ENCODE measurements around the gene CDS2.

Gene CDS2

DNA sequence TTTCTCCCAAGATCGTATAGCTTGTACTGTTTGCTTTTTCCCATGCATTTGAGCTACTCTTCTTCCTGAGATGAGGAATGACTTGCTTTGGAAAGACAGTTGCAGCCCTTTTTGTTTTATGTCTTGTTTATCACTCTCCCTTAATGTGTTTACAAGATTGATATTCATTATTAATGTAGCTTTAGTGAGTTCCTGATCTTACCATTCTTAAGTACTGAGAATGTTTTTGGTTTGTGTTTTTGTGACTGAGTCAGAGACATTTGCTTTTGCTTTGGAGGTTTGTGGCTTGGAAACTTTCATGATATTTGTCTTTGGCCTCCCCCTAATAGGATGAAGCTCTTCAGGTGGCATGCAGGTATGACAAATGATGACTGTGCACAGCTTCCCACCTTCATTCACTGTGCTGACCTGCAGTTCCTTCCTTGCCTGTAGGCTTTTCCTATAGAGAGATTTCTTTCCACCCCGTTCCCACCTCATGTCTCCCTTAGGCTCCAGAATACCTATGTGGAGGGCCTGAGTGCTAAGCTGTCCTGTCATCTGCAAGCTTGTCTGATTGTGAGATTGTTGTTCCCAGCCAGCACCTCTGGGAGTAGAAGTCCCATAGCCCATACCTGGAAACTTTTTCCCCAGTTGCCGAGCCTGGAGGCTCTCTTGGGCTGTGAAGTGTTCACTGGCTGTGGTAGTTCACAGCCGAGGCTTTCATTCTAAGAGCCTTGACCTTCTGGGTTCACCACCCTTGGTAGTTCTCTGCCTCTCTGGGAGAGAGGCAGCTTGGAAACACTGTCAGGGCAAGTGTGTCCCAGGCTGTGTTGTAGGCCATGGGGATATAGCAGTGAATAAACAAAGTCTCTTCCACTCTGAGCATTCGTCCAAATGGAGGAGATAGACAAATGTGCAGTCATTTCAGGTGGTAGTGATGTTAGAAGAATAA, 27.1 kb downstream of the CDS2 start:
- no peak for DNase-seq

DNA sequence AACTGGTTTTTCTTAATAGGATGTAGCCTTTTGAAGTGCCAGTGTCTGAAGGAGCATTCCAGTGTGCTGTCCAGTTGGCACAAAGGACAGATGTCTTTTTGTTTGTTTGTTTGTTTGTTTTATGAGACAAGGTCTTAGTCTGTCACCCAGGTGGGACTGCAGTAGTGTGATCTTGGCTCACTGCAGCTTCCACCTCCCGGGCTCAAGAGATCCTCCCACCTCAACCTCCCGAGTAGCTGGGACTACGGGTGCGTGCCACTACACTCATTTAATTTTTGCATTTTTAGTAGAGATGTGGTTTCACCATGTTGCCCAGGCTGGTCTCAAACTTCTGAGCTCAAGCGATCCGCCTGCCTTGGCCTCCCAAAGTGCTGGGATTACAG, 27.7 kb downstream of the CDS2 start:
- DNase-seq = no peak

DNA sequence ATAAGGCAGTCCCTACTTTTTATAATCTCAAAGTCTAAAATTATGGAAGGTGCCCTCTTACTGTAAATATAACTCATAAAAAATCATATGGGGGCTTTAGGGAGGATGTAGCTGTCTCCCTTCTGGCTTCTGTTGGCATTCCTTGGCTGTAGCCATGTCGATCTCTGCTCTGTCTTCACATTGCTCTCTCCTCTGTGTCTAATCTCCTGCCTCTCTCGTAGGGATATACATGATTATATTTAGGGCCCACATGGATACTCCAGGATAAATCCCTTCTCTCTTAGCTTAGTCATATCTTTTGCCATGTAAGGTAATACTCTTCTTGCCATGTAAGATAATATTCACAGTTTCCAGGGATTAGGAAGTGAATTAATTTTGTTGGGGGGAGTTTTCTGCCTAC, 28.6 kb downstream of the CDS2 start:
- no peak for DNase-seq

DNA sequence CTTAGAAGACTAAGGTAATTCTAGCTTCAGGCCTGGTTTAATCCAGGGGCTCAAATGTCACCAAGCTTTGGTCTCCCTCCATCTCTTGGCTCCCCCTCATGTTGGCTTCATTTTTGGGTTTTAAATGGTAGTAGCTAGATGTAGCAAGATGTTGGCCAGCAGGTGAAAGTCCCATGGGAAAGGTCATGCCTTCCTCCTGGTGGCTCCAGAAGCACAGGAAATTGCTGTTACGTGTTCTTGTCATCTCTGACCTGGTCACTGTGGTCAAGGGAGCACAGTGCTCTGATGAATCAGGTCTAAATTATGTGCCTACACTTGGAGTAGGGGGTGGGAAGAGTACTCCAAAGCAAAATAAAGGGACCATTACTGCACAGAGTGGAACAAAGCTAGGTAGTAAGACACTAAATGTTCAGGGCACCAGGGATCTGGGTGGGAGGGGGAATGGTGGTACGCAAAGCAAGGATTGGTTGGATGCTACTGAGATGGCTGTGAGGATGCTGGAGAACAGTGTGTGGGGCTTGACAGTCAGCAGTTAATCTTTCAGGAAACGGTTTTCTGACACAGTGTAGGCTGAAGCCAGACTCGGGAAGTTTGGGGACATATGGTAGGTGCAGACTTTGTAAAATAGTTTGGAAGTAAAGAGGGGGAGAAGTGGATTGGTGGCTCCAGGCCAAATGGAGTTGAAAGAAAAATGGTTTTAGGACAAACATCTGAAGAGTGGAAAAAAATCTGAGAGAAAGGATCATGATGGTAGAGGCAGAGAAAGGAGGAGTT, 30.1 kb downstream of the CDS2 start:
- DNase-seq = no peak

DNA sequence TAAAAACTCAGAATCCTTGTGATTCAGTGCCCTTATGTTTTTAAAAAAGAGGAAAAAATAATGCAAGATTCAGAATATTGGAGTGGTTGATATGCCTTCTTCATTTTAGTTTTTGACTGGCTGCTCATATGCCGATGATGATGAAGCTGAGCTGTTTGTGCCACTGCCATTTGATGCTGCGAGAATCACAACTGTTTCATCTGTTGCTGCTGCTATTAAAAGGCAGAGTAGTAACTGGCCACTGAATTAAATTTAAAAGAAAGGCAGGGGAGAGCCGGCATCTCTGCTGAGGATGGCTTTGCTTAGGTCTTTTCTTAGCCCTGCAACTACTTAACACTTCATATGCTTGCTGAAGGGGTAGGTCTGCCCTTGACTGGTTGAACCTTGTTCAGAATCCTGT, 33.1 kb downstream of the CDS2 start:
- no peak for DNase-seq

DNA sequence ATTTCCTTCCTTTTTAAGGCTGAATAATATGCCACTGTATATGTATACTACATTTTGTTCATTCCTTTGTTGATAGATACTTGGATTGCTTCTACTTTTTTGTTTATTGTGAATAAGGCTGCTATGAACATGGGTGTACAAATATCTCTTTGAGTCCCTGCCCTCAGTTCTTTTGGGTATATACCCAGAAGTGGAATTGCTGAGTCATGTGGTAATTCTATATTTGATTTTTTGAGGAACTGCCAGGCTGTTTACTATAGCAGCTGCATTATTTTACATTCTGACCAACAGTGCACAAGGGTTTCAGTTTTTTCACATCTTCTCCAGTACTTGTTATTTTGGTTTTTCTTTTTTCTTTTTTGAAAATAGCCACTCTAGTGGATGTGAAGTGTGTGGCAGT, 34.1 kb downstream of the CDS2 start:
- no peak for DNase-seq

DNA sequence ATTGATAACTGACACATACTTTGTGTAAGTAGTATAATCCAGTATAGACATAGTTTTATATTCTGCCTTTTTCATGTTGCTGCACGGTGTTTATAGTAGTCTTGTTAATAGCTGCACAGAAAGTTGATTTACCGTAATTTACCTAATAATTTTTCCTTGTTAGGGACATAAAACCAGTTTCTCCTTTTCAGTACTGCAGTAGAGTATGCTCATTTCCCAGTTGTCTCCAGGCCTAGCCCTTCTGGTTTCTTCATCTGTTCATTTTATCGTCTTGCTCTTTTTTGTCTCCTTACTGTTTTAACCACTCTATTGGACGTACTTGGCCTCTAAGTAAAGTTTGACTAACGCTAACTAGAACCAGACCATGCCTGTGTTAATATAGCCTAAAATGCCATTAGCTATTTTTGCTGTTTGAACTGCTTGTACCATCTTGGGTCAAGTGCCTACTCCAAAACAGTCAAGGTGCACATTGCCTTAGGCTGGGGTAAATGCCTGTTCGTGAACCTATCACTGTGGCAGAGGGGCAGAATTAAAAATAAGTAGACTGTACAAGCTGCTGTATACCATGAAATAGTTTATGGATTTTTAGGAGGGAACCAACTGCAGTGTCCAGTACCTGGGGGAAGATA, 34.8 kb downstream of the CDS2 start:
- DNase-seq = no peak

DNA sequence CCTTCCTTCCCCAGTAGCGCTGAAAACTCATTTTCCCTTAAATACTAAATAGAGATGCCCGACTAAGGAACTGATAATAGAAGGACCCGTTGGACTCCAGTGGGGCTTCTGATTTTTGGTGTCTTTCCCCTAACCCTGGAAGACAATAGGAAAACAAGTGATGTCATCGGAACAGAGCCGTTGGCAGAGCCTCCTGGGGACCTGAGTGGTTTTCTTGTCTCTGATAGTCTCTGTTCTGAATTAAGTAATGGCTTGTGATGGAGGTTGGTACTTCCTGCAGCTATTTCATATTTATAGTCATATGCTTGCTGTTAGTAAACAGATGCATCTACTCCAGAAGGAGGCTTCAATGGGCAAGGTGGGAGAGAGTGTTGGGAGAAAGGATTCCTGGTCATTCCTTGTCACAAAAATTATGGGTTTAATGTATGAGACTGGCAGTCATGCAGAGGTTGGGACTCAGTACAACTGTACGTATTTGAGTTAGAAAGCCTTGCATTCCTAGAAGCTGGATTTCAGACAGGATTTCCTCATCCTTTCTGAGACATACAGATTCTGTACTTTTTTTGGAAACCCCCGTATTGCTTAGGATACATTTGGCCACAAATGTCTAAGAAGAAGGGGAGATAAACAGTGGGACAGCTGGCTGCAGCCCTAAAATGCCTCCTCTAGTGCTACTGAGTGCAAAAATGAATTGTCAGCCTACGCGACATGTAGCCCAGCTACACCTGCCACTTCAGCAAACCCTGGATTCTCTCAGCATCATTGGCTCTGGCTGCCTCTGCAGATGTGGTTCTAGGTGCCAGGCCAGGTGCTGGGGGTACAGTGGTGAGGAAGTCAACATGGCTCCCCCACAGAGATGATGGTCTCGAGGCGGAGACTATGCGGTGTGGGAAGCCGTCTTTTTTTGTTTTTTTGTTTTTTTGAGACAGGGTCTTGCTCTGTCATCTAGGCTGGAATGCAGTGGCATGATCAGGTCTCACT, 38.1 kb downstream of the CDS2 start:
- DNase-seq = no peak

DNA sequence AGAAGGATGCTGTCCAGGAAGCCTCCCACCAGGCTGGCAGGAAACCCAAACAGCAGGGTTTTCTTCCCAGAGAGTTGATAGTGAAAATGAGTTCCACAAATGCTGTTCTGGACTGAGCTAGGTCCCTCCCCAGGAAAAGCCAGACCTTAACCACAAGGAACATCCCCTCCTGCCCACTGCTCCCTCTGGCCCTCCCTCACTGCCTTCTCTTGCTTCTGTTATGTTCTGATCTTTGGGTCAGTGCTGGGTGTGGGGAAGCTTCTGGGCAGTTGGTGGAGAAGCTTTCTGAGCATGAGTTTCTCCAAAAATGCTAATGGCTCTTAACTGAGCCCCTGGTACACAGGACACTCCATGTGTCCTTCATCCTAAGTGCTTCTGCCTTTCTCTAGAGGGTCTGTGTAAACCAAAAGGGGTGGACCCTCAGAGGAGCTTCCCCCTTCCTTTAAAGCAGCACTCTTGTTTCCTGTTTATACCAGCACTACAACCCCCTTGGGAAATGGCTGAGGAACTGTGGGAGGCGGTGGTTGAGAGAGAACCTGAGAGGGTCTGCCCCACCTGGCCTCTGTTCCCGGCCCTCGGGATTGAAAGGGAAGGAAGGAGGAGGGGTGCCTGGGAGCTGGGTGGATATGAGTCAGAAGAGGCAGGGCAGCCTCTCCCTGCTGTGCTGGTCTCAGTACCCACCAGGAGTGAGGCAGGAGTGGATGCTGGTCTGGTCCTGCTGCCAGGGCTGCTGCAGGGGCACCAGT, 42.0 kb downstream of the CDS2 start:
- no peak for DNase-seq

DNA sequence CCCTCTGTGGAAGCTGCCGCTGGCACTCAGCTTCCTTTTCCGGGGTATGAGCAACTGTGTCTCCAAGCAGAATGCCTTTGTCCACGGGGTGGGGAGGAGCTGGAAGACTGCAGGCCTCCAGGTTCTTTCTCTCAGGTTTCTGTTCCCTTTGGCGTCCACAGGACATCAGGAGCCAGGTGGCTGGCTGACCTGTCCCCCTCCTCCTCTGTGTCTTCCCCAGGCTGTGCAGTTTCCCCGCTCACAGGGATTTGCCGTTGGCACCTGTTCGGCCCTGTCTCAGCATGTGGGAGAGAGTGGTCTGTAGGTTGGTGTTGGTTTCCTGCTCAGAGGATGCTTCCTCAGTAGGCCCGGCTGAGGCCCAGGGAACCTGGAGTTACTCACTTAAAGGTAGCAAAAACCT, 43.5 kb downstream of the CDS2 start:
- DNase-seq = no peak

DNA sequence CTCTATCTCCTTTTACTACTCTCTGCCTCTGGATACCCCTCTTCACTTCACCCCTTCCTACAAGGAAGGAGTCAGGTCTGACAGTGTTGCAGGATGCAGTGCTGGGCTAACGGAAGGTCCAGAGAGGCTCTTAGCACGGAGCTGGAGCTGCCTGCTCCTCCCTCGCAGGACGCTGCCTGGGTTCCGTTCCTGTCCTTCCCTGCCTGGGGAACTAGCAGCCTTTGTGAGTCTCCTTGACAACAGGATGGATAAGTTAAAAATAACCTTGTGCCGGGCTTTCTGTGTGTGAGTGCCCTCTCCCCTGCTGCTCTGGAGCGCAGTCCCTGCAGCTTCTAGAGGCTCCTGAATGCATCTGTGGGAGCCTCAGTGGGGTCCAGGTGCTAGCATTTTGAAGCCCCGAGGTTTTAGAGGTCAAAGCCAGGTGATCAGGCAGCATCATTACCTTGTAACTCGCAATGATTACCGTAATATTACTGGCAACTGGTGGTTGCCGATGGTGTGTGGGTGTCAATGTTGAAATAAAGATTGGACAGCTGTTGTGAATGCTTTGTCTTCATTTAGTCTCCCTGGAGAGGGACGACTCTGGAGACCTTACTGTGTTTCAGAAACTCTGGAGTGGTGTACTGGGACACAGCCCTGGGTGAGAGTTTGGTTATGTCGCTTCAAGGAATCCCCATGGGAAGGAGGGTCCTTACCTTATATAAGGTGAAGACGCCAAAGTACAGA, 44.4 kb downstream of the CDS2 start:
- no peak for DNase-seq

DNA sequence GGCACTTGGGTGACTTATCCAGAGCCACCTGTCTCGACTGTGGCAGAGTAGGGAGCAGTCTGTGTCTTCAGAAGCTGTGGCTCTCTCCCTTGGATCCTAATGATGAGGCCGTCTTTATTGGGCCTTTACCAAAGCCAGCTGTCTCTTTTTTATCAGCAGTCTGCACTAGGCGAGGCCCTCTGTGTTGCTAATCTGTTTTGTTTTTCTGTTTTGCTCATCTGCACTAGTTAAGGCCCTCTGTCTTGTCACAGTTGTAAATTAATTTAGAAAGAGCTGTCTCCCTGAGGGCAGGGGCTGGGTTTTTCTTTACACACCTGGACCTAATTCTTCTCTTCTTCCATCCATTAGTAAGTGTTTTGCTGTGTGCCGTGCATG, 45.0 kb downstream of the CDS2 start:
- no peak for DNase-seq

DNA sequence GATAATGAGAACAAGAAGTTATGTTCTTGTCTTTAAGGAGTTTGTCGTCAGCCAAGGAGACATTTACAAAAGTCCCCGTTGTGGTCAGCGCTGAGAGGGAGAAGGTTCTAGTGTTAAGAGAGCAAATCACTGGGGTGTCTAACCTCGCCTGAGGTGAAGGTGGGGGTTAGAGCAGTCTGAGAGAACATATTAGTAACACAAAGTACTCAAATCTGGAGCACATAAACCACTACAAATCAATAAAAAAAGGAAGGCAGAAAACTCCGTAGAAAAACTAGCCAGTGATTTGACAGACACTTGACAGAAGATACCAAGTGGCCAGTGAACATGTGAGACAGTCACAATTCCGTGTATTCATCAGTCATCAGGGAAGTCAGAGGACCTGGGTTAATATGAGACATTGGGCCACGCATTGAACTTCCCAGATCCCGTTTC, 45.4 kb downstream of the CDS2 start:
- DNase-seq = no peak

DNA sequence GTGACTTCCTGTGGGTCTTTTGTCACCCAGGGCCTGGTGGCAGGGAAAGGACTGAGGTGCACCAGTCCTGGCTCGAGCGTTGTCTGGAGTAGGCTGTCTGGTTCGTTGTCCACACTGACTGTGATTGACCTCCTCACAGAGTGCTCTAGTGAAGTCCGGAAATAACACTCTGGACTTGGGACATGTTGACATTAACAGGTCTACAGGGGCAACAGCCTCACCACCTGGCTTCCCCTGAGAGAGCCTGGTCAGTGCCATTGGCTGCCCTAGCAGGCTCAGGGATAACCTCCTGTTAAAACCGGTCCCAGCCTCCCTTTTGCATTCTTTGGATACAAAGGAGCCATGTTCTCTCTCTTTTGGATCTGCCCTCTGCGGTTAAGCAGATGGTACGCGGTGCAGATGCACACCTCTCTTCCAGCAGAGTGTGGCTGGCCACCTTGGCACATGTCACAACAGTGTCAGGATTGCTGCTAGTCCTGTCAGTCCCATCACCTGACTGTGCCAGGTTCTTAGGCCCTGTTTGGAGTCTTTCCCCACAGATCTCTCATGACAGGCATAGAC, 46.2 kb downstream of the CDS2 start:
- DNase-seq = no peak

DNA sequence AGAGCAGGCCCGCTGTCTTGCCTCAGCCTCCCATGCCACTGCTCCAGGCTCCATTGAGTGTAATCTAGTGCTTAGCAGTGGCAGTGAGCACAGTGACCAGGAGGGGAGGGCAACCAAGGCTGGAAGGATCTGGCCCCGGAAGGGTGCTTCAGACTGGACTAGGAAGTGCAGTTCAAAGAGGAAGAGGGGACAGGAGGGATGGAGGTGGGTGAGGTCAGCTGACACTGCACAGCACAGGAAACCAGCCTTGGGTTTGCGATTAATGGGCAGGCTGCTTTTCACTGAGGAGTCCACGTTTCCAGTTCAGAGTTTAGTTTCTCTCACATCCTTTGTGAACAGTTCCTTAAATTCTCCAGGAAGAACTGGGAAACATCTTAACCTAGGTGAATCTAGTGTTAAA, 46.9 kb downstream of the CDS2 start:
- no peak for DNase-seq

DNA sequence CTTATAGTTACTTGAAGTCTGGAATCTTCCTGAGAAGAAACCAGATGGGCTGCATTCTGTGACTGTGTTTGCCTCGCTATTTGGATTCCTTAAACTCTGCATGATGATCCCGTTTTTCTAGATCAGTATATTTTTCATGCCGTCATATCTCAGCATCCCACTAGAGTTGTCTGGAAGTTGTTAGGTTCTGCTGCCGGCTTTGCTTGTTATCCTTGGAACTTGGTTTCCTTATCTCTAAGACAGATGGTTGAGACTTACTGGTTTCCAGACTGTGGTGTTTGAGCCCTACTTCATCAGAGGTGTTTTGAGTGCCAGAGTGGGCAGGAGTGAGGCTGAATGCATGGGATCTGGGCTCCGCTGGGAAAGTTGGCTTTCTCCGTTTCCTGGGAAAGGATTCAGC, 50.3 kb downstream of the CDS2 start:
- DNase-seq = no peak

DNA sequence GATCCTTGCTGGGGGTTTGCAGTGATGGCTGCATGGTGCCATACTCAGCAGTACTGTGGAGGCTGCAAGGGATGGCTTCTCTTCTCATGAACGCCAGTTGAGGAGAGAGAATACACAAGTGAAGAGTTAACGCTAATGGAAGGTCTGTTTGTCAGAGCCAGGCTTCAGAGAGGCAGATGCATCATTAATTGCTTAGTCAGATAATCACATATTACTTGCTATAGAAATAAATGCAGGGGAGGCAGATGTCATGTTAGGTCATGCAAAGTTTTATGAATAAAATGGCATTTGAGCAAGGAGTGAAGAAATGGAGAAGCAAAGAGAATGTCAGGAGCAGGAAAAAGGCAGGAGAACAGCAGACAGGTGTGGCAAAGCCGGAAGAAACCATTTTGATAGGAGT, 51.2 kb downstream of the CDS2 start:
- DNase-seq = no peak

DNA sequence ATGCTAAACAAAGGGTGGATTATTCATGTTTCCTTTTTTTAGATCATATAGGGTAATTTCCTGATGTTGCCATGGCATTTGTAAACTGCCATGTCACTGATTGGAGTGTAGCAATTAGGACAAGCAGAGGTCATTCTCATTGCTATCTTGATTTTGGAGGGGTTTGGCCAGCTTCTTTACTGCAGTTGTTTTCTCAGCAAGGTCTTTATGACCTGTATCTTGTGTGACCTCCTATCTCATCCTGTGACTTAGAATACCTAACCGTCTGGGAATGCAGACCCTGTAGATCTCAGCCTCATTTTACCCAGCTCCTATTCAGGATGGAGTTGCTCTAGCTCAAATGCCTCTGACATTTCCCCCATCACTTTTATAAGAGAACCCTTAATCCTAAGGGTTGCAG, 53.6 kb downstream of the CDS2 start:
- no peak for DNase-seq

DNA sequence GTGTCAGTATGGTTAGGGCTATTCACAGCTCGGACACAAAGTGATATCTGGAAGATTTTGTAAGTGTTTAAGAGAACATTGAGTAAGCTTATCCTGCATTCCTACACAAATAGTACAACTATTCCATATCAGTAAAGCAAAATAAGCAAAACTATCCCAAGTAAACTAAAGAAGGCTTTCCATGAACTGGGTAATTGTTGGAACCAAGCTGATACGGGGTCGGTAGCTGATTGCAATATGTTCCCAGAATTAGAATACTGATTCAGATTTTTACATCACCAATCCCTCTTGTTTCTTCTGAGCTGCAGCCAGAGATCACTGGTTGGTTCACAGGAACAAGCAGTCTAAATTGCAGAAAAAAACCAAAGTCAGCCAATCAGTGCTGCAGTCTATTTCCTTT, 54.1 kb downstream of the CDS2 start:
- DNase-seq = no peak

DNA sequence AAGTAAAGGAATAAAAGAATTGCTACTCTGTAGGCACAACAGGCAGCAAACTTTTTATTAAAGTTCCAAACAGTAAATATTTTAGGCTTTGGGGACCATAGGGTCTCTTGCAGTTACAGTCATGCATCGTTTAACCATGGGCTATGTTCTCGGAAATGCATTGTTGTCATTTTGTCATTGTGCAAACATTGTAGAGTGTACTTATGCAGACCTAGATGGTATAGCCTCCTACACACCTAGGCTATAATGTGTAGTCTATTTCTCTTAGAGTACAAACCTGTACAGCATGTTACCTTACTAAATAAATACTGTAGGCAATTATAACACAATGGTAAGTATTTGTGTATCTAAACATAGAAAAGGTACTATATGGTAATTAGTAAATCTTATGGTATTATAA, 54.7 kb downstream of the CDS2 start:
- no peak for DNase-seq

DNA sequence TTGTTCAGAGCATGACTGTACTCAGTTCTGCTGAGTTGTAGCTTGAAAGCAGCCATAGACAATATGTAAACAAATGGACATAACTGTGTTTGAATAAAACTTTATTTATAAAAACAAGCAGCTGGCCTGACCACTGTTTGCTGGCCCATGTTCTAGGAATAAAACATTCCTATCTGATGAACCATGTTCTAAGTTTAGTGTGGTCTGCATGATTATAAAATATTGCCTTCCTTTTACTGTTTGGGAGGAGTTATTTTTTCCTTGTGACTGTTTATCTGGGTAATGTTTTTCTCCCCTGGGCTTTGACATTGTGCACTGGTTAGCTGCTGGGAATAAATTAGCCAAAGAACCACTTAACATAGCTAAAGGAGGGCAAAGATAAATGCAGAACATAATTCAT, 55.1 kb downstream of the CDS2 start:
- DNase-seq = no peak
